CD14-positive monocyte (primary cell): ENCODE measurements around the gene AOAH. TPM values are rescaled to one million over a fixed set of nuclear protein-coding genes. Genes with fewer than 3 reads are reported as not detected.

Experiments
- DNase-seq, 3 donors: peaks; one replicate each; pipeline ENCODE4 v3.0.0-alpha.2; 2011 to 2022
- H2AFZ ChIP-seq: 2 replicates; pipeline ENCODE4 v1.6.0; 2012; ENCODE audit warnings: mild to moderate bottlenecking, low read depth, low read length, inconsistent platforms; ENCODE audit not compliant: insufficient read depth, poor library complexity, severe bottlenecking
- H3K27ac ChIP-seq, 2 donors: 1 replicate in 1 of 2; 2 replicates in 1 of 2; pipeline ENCODE4 v1.5.1; 2012 to 2013; ENCODE audit warnings: low read length in 2 of 2, control low read depth in 1 of 2, inconsistent platforms in 1 of 2, low read depth in 1 of 2, mild to moderate bottlenecking in 1 of 2
- H3K27me3 ChIP-seq, 2 donors: one replicate each; pipeline versions ENCODE4 v1.6.0 to v1.6.1; 2011 to 2013; ENCODE audit warnings: low read length in 2 of 2; ENCODE audit not compliant: control insufficient read depth in 2 of 2, insufficient read depth in 2 of 2
- H3K36me3 ChIP-seq, 2 donors: replicated peaks in 1 of 2; 1 replicate in 1 of 2; 2 replicates in 1 of 2; pipeline versions ENCODE4 v1.5.1 to v1.6.1; 2012 to 2013; ENCODE audit warnings: low read length in 2 of 2, control low read depth in 1 of 2, inconsistent platforms in 1 of 2, mild to moderate bottlenecking in 1 of 2; ENCODE audit not compliant: insufficient read depth in 2 of 2, control insufficient read depth in 1 of 2
- H3K4me1 ChIP-seq, 2 donors: 1 replicate in 1 of 2; 2 replicates in 1 of 2; pipeline versions ENCODE4 v1.5.1 to v1.6.1; 2012 to 2013; ENCODE audit warnings: low read length in 2 of 2, control low read depth in 1 of 2, inconsistent platforms in 1 of 2, mild to moderate bottlenecking in 1 of 2, moderate library complexity in 1 of 2; ENCODE audit not compliant: insufficient read depth in 2 of 2, control insufficient read depth in 1 of 2
- H3K4me2 ChIP-seq: replicated peaks from 2 replicates; pipeline ENCODE3; 2012; ENCODE audit warnings: low read length, moderate library complexity, mild to moderate bottlenecking; ENCODE audit not compliant: poor library complexity, severe bottlenecking; ENCODE audit errors: extremely low read depth
- H3K4me3 ChIP-seq, 3 experiments: fragments of 200-600 bp in 1 of 3; sonication (generic) in 1 of 3; replicated peaks in 1 of 3; 1 replicate in 2 of 3; 2 replicates in 1 of 3; pipeline ENCODE4 v1.5.1; 2011 to 2013; ENCODE audit warnings: low read length in 3 of 3, mild to moderate bottlenecking in 3 of 3, control low read depth in 2 of 3, low read depth in 2 of 3, inconsistent platforms in 1 of 3, moderate library complexity in 1 of 3
- H3K79me2 ChIP-seq: 2 replicates; pipeline ENCODE4 v1.6.0; 2012; ENCODE audit warnings: mild to moderate bottlenecking, control low read depth, inconsistent platforms, low read length, moderate library complexity; ENCODE audit not compliant: insufficient read depth
- H3K9ac ChIP-seq: 2 replicates; pipeline ENCODE4 v1.6.0; 2017; ENCODE audit warnings: low read length, mild to moderate bottlenecking; ENCODE audit not compliant: insufficient read depth, poor library complexity, severe bottlenecking
- H3K9me3 ChIP-seq, 2 donors: replicated peaks in 1 of 2; 1 replicate in 1 of 2; 2 replicates in 1 of 2; pipeline versions ENCODE4 v1.5.1 to v1.6.1; 2012 to 2013; ENCODE audit warnings: low read length in 2 of 2, control low read depth in 1 of 2; ENCODE audit not compliant: control insufficient read depth in 1 of 2, insufficient read depth in 1 of 2
- H4K20me1 ChIP-seq: 2 replicates; pipeline ENCODE4 v1.6.0; 2012; ENCODE audit warnings: mild to moderate bottlenecking, low read length, control low read depth, moderate library complexity; ENCODE audit not compliant: insufficient read depth
- H3K27ac Mint-ChIP-seq, 7 donors: one replicate each; pipeline ENCODE4 v1.8.0; 2020; ENCODE audit warnings: mild to moderate bottlenecking in 7 of 7, mixed read lengths in 7 of 7, moderate library complexity in 6 of 7, inconsistent platforms in 2 of 7
- H3K27me3 Mint-ChIP-seq, 3 donors: one replicate each; pipeline ENCODE4 v1.8.0; 2021 to 2022; ENCODE audit warnings: low read depth in 3 of 3, mild to moderate bottlenecking in 3 of 3, mixed read lengths in 3 of 3, moderate library complexity in 3 of 3, inconsistent platforms in 1 of 3
- H3K36me3 Mint-ChIP-seq, 2 donors: one replicate each; pipeline ENCODE4 v1.8.0; 2020; ENCODE audit warnings: mixed read lengths in 2 of 2, inconsistent platforms in 1 of 2, mild to moderate bottlenecking in 1 of 2
- H3K4me1 Mint-ChIP-seq: one replicate; pipeline ENCODE4 v1.8.0; 2020; ENCODE audit warnings: mild to moderate bottlenecking, mixed read lengths
- H3K4me3 Mint-ChIP-seq, 2 donors: one replicate each; pipeline ENCODE4 v1.8.0; 2020; ENCODE audit warnings: mild to moderate bottlenecking in 2 of 2, mixed read lengths in 2 of 2, moderate library complexity in 1 of 2
- H3K9me3 Mint-ChIP-seq, 7 donors: one replicate each; pipeline ENCODE4 v1.8.0; 2020 to 2022; ENCODE audit warnings: mixed read lengths in 7 of 7, mild to moderate bottlenecking in 6 of 7, moderate library complexity in 6 of 7, inconsistent platforms in 2 of 7
- WGBS: methylation state at CpG from one replicate; pipeline ENCODE4 v1.1.5; 2013; ENCODE audit warnings: missing lambda C conversion rate; ENCODE audit not compliant: insufficient coverage; 5-methylcytosine and 5-hydroxymethylcytosine counted together
- intact Hi-C, 2 donors: fragments of 100-400 bp; cut with micrococcal nuclease; formaldehyde crosslinking; loops; one replicate each; pipeline versions ENCODE4 v1.15.0 to v1.15.1; 2023
- polyA plus RNA-seq, 3 donors: library from polyadenylated mRNA; depleted of rRNA in 1 of 3; unstranded in 2 of 3; stranded (reverse) in 1 of 3; fragments of 300-500 nt in 2 of 3; fragments of >200 nt in 1 of 3; fragmentation: Illumina TruSeq in 2 of 3; gene quantifications; 1 replicate in 2 of 3; 2 replicates in 1 of 3; pipeline ENCODE4 v1.2.3, GENCODE V29; 2012 to 2021
- TF ChIP-seq, protein P1 (sequence below): fragments of 200-600 bp; IDR thresholded peaks from one replicate; pipeline ENCODE4 v1.8.0; 2022; ENCODE audit warnings: antibody characterized with exemption, mild to moderate bottlenecking

AOAH gene
- polyA plus RNA-seq, 3 donors = 305 to 467 (median 349) TPM

DNA sequence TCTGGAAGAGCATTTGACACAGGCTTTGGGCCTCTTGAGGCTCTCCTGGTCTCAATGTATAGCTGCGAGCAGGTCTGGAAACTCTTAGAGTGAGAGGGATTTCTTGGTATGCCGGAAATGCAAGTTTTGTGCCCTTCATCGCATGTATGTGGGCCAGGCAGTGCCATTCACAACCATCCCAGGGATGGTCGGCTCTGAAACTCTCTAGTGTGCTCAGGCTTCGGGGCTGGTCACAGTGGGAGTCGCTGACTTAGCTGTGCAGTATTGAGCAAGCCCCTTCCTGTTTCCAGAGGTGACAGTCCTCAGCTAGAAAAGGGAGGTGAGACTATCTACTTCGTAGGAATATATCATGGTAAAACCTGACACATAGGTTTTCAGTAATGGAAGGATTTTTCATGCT lies 2.0 kb upstream of the AOAH start:
- no peaks in the 10 kb centered on the region for H3K9me3 ChIP-seq
- peak overlapping the region in 1 of 3 experiments; percentile 95 for H3K4me3 ChIP-seq
- peak overlapping the region; percentile 99 for H3K4me2 ChIP-seq
- H3K27me3 ChIP-seq = no peaks in the 10 kb centered on the region
- no peak overlapping the region for H2AFZ ChIP-seq
- Mint-ChIP-seq H3K4me1 (peaks cover 55% of the 10 kb centered on the region), H3K4me3 (peak overlapping the region; percentile 31 to 71), H3K9me3 (peaks cover 0 to 7% (median 2%) of the 10 kb centered on the region in 7 donors), H3K36me3 (peaks cover 13 to 14% of the 10 kb centered on the region in 2 donors), H3K27me3 (no peaks in the 10 kb centered on the region), H3K27ac (peak overlapping the region; percentile 90 to 97 (median 95))
- peaks cover 37 to 62% of the 10 kb centered on the region in 2 donors for H3K4me1 ChIP-seq
- TF ChIP-seq, protein P1, sequence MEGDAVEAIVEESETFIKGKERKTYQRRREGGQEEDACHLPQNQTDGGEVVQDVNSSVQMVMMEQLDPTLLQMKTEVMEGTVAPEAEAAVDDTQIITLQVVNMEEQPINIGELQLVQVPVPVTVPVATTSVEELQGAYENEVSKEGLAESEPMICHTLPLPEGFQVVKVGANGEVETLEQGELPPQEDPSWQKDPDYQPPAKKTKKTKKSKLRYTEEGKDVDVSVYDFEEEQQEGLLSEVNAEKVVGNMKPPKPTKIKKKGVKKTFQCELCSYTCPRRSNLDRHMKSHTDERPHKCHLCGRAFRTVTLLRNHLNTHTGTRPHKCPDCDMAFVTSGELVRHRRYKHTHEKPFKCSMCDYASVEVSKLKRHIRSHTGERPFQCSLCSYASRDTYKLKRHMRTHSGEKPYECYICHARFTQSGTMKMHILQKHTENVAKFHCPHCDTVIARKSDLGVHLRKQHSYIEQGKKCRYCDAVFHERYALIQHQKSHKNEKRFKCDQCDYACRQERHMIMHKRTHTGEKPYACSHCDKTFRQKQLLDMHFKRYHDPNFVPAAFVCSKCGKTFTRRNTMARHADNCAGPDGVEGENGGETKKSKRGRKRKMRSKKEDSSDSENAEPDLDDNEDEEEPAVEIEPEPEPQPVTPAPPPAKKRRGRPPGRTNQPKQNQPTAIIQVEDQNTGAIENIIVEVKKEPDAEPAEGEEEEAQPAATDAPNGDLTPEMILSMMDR = no peak
- peak overlapping the region; percentile 33 to 87 for H3K27ac ChIP-seq
- H3K36me3 ChIP-seq = no peaks in the 10 kb centered on the region
- intact Hi-C loops = no loop called here
- peaks cover 53% of the 10 kb centered on the region for H3K79me2 ChIP-seq
- H3K9ac ChIP-seq = no peak overlapping the region
- H4K20me1 ChIP-seq = no peaks in the 10 kb centered on the region
- 34% methylated on average over 5 of the region's 7 CpGs for WGBS
- DNase-seq = peak; percentile 50 to 77 (median 75)

- H3K36me3 ChIP-seq = peaks cover 0 to 6% of the 10 kb centered on the region in 2 donors
- H3K27me3 ChIP-seq = no peaks in the 10 kb centered on the region
- H2AFZ ChIP-seq = no peak overlapping the region
- intact Hi-C loops = no loop called here
- H3K4me1 Mint-ChIP-seq = peaks cover 67% of the 10 kb centered on the region
- DNase-seq = no peak
- H3K79me2 ChIP-seq = peaks cover 66% of the 10 kb centered on the region
- H3K4me2 ChIP-seq = peak overlapping the region; percentile 99
- no peak overlapping the region for H3K9ac ChIP-seq
- peaks cover 0 to 7% (median 2%) of the 10 kb centered on the region in 7 donors for H3K9me3 Mint-ChIP-seq
- H3K27ac Mint-ChIP-seq = peak overlapping the region; percentile 90 to 98 (median 97)
- peak overlapping the region in 1 of 3 experiments; percentile 95 for H3K4me3 ChIP-seq
- TF ChIP-seq, protein P1 = no peak
- H3K27me3 Mint-ChIP-seq = no peaks in the 10 kb centered on the region
- H3K36me3 Mint-ChIP-seq = peaks cover 14 to 24% of the 10 kb centered on the region in 2 donors
- H4K20me1 ChIP-seq = peaks cover 8% of the 10 kb centered on the region
- H3K9me3 ChIP-seq = no peaks in the 10 kb centered on the region
- H3K27ac ChIP-seq = peak overlapping the region in 1 of 2 donors; percentile 87
- H3K4me1 ChIP-seq = peaks cover 44 to 73% of the 10 kb centered on the region in 2 donors
- no CpG with 5 or more reads among the region's 2 CpGs for WGBS
- H3K4me3 Mint-ChIP-seq = no peak overlapping the region
Observed at GRCh38 chr7:36724996-36725395, 702 bp upstream of the AOAH start.
